Measurements from ENCODE around the gene RTF1.

Gene RTF1

GRCh38 chr15:41507820-41508290 is 91.0 kb downstream of the RTF1 start:
- DNase-seq = no peak

DNA sequence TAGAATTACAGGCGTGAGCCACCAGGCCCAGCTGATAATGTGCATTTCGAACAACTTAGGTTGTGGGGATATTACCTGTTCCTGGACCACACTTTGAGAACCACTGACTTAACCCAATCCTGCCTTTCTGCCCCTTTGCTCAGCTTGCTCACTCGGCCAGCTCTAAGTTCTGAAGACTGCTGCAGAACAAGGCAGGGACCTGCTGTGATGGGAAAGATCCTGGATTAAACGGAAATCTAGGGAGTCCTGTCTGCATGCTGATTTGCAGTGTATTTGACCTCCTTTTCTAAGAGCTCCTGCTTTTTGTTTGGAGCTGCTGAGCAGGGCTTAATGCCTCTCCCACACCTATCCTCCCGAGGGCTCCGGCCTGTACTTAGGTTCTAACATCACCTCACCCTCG is 93.8 kb downstream of the RTF1 start:
- DNase-seq = no peak

DNA sequence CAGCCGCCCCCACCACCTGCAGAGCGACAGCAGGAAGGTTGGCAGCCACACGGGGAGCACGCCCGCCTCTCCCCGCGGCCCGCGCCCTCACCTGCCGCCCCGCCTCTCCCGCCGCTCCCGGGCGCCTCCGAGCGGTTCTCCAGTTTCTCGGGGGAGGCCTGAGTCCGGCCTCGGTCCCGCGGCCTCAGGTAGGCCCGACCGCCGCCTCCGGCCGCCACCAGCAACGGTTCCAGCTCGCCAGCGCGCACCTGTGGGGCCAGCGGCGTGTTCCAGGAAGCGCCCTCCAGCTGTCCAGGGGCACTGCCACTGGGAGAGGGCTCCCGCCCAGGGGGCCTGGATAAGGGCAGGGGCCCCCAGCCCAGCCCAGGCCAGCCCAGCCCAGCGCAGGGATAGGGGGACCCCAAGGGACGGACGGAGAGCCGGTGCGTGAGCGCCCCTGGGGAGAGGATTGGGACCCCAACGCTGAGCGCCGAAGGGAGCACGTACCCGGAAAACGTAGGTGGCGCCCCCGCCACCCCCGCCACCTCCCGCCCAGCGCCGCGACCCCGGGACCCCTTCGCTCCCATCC is 94.5 kb downstream of the RTF1 start:
- no peak for DNase-seq

GRCh38 chr15:41511899-41512369 is 95.0 kb downstream of the RTF1 start:
- no peak for DNase-seq

GRCh38 chr15:41512512-41512939 is 95.6 kb downstream of the RTF1 start:
- DNase-seq = no peak

DNA sequence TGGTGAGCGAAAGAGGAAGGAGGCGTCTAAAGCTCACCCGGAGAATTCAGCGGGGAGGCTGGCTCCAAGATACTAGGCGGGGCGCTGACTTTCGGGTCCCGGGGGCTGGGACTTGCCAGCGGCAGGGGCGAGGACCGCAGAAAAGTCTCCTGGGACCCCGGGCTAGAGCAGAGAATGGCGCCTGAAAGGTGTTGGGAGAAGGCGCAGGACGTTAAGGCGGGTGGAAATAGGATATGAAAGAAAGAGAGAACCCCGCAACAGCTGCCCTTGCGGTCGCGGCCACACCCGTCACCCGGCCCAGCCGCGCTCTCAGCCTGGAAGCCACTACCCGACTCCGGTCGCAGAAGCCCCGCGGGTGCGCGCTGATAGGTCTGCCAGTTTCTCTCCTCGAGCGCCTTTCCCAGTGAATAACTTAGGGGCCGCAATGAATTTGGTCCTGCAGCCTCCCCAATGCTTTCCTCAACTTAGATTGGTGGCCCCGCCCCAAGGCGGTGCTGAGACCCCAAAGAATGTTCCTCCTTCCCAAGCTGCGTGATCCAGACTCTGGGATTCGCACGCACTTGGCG is 96.1 kb downstream of the RTF1 start:
- no peak for DNase-seq

DNA sequence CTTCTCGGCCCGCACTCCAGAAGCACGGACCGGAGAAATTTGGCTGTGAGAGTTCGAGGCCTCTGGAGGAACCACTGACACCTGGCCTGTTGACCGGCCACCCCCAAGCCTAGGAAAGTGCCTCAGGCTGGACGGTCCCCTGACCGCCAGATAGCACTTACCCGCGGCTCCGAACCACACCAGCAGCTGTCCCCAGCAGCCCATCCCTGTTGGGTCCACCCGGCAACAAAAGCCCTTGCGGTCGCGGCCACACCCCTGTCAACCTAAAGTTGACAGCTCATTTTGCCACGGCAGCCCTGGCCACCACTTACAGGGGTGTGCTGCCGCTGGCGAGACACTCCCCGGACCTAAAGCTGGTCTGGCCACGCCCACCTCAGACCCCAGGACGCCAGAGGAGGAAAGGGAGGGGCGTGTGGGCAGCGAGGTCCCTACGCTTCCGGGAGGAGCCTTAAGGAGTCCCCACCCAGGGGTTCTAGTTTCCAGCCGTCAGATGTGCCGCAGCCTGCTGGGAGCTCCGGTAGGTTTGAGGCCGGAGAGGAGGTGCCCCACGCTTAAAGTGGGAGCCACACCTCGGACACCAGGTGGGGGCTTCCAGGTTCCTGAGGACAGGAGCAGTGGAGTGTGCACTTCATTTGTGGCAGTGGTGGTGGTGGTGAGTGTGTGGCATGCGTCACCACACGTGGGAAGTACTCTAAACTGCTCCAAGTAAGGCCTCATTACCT is 96.8 kb downstream of the RTF1 start, which contains the start of gene LTK:
Gene LTK, minus strand, starts transcription at position 322 of the 722 bp plus-strand sequence. Its CDS starts 118 bp downstream, at position 204.
- no peak for DNase-seq

DNA sequence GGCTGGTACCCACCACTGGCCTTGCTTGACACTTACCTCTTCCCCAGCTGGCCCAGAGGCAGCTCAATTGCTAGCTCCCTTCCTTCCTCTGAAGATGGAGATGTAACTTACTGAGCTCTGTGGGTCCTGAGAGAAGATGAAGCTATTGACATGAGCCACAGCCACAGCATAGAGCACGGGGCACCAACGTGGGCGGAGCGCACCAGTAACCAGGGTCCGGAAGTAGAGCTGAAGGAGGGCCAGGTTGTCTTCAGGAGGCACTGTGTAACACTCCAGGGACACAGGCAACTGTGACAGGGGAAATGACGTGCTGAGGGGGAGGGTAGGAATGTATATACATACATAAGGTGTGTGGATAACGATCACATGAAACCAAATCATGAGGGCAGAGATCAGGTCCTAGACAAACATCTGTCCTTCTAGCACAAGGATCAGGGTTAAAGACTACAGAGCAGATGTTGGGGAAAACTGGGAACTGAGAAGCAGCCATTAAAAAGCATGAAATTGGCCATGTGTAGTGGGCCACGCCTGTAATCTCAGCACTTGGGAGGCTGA is 101.1 kb downstream of the RTF1 start:
- no peak for DNase-seq

GRCh38 chr15:41520636-41521035 is 103.7 kb downstream of the RTF1 start:
- no peak for DNase-seq

- DNase-seq = no peak
Measured at GRCh38 chr15:41521614-41522013, 104.7 kb downstream of the RTF1 start.

DNA sequence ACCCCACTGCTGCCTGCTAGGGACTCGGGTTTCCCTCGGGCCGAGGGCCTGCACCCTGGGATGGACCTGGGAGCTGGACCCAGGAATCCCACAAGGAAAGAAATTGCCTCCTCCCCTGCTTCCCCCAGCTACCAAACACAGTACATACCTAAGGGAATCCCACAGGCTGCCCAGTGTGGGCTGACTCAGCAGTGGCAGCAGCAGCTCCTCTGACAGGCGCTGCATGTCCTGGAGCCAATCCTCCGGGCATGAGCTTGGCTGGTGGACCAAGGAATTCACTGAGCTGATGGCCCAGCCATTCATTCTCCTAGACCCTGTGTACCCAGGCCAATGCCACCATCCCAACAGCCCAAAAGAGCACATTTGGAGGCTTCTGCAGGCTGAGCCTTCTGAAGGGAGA is 106.2 kb downstream of the RTF1 start:
- no peak for DNase-seq

GRCh38 chr15:41530363-41530956 is 113.6 kb downstream of the RTF1 start:
- DNase-seq = no peak
